ENCODE data around the gene SIRPB2.

DNA sequence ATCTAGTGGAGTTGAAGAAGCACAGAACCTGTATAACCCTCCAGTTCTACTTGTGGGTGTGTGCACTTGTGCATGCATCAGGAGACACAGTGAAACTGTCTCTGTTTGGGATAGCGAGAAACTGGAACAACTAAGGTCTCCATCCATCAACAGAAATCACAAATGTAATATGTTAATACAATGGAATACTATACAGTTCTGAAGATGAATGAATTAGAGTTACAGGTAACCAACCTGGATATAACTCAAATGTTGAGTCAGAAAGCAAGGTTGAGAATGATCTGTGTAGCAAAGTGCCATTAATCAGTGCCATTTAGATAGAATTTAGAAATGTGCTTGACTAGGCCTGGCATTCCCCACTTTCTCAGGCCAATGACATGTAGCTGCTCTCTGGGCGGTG, 20.0 kb downstream of the SIRPB2 start:
- TF ChIP-seq CTCF (IDR thresholded peaks at IDR 0.05; ENCODE audit: low read depth, low read length, missing input control) (no peak), HNF4G (IDR thresholded peaks at IDR 0.05) (no peak), TAF1 (conservative IDR thresholded peaks at IDR 0.05) (no peak), JUND (IDR thresholded peaks at IDR 0.05) (no peak), ATF3 (IDR thresholded peaks at IDR 0.05) (no peak), RAD21 (IDR thresholded peaks at IDR 0.05) (no peak), ZBTB33 (IDR thresholded peaks at IDR 0.05) (no peak), MAX (IDR thresholded peaks at IDR 0.05) (no peak), FOXA1 (IDR thresholded peaks at IDR 0.05) (no peak), GABPA (IDR thresholded peaks at IDR 0.05 in 1 of 2, conservative IDR thresholded peaks at IDR 0.05 in 1 of 2) (no peak), EGR1 (IDR thresholded peaks at IDR 0.05; ENCODE audit: low read depth in 2 of 2) (no peak), SP1 (IDR thresholded peaks at IDR 0.05) (no peak), YY1 (IDR thresholded peaks at IDR 0.05) (no peak)
- TF ChIP-seq, protein P1, sequence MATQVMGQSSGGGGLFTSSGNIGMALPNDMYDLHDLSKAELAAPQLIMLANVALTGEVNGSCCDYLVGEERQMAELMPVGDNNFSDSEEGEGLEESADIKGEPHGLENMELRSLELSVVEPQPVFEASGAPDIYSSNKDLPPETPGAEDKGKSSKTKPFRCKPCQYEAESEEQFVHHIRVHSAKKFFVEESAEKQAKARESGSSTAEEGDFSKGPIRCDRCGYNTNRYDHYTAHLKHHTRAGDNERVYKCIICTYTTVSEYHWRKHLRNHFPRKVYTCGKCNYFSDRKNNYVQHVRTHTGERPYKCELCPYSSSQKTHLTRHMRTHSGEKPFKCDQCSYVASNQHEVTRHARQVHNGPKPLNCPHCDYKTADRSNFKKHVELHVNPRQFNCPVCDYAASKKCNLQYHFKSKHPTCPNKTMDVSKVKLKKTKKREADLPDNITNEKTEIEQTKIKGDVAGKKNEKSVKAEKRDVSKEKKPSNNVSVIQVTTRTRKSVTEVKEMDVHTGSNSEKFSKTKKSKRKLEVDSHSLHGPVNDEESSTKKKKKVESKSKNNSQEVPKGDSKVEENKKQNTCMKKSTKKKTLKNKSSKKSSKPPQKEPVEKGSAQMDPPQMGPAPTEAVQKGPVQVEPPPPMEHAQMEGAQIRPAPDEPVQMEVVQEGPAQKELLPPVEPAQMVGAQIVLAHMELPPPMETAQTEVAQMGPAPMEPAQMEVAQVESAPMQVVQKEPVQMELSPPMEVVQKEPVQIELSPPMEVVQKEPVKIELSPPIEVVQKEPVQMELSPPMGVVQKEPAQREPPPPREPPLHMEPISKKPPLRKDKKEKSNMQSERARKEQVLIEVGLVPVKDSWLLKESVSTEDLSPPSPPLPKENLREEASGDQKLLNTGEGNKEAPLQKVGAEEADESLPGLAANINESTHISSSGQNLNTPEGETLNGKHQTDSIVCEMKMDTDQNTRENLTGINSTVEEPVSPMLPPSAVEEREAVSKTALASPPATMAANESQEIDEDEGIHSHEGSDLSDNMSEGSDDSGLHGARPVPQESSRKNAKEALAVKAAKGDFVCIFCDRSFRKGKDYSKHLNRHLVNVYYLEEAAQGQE (IDR thresholded peaks at IDR 0.05) = no peak
